ENCODE measurements around the gene DNMT3B. TPM values are rescaled to one million over a fixed set of nuclear protein-coding genes. Genes with fewer than 3 reads are reported as not detected.
"Not testable (repeated sequence)": the region's sequence is repeated elsewhere in the genome, so short reads cannot be mapped to it uniquely, and the experiment has no call there.

Gene DNMT3B
- total RNA-seq, 1 experiment from 2014 or later = 7.3 TPM

GRCh38 chr20:32727683-32728082 lies 34.5 kb upstream of the DNMT3B start:
- BruUV-seq (replicated peaks) = no TSS peak
- H3K27ac ChIP-seq (ENCODE audit: low read length) = no peak overlapping the region
- H3F3A ChIP-seq (ENCODE audit: low read length, unreplicated experiment) = no peaks in the 10 kb centered on the region
- ChIA-PET POLR2A (ENCODE audit: unreplicated experiment) (no interaction called here), CTCF (no interaction called here)
- H4K20me1 ChIP-seq (ENCODE audit: low read length) = no peaks in the 10 kb centered on the region
- H3K79me2 ChIP-seq (ENCODE audit: low read length) = no peaks in the 10 kb centered on the region
- H3K4me1 ChIP-seq (ENCODE audit: insufficient read depth, low read length) = no peaks in the 10 kb centered on the region
- no peak overlapping the region for H3K4me2 ChIP-seq (ENCODE audit: low read length)
- no peak overlapping the region for H3K4me3 ChIP-seq (ENCODE audit: low read length)
- TF ChIP-seq EZH2 (IDR thresholded peaks at IDR 0.05; ENCODE audit: low read length, unreplicated experiment) (no peak), EZH2phosphoT487 (IDR thresholded peaks at IDR 0.05; ENCODE audit: borderline replicate concordance, low read length) (no peak)
- TF ChIP-seq, protein P1, sequence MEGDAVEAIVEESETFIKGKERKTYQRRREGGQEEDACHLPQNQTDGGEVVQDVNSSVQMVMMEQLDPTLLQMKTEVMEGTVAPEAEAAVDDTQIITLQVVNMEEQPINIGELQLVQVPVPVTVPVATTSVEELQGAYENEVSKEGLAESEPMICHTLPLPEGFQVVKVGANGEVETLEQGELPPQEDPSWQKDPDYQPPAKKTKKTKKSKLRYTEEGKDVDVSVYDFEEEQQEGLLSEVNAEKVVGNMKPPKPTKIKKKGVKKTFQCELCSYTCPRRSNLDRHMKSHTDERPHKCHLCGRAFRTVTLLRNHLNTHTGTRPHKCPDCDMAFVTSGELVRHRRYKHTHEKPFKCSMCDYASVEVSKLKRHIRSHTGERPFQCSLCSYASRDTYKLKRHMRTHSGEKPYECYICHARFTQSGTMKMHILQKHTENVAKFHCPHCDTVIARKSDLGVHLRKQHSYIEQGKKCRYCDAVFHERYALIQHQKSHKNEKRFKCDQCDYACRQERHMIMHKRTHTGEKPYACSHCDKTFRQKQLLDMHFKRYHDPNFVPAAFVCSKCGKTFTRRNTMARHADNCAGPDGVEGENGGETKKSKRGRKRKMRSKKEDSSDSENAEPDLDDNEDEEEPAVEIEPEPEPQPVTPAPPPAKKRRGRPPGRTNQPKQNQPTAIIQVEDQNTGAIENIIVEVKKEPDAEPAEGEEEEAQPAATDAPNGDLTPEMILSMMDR (conservative IDR thresholded peaks at IDR 0.05; ENCODE audit: low read depth, low read length) = no peak
- H3K36me3 ChIP-seq (ENCODE audit: low read depth, low read length) = no peaks in the 10 kb centered on the region
- H3K9me3 ChIP-seq (ENCODE audit: low read length) = no peaks in the 10 kb centered on the region
- H3K9me2 ChIP-seq (replicated peaks; ENCODE audit: low read length) = no peaks in the 10 kb centered on the region
- DNase-seq = no peak
- H3K27me3 ChIP-seq (ENCODE audit: low read length) = no peaks in the 10 kb centered on the region
- H2AFZ ChIP-seq (ENCODE audit: low read length) = no peak overlapping the region
- intact Hi-C loops (cut with micrococcal nuclease) = no loop called here
- H3K9ac ChIP-seq (ENCODE audit: low read length) = no peak overlapping the region
- ATAC-seq = no peak

DNA sequence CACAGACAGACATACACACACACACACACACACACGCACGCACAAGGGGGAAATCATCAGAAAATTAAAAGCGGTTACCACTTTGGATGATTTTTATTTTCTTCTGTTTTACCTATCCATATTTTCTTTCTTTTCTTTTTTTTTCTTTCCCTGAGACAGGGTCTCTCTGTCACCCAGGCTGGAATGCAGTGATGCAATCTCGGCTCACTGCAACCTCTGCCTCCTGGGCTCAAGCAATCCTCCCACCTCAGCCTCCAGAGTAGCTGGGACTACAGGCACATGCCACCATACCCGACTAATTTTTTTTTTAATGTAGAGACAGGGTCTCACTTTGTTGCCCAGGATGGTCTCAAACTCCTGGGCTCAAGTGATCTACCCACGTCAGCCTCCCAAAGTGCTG lies 33.8 kb upstream of the DNMT3B start:
- POLR2A ChIA-PET (ENCODE audit: unreplicated experiment); H3K27me3 ChIP-seq (ENCODE audit: low read length); H3K9ac ChIP-seq (ENCODE audit: low read length); CTCF ChIA-PET; H3K27ac ChIP-seq (ENCODE audit: low read length); H2AFZ ChIP-seq (ENCODE audit: low read length); H3K4me3 ChIP-seq (ENCODE audit: low read length); intact Hi-C loops (cut with micrococcal nuclease); H3K4me1 ChIP-seq (ENCODE audit: insufficient read depth, low read length); H3F3A ChIP-seq (ENCODE audit: low read length, unreplicated experiment); H3K4me2 ChIP-seq (ENCODE audit: low read length); DNase-seq; H3K9me2 ChIP-seq (replicated peaks; ENCODE audit: low read length); BruUV-seq (replicated peaks); H3K79me2 ChIP-seq (ENCODE audit: low read length); H4K20me1 ChIP-seq (ENCODE audit: low read length); H3K9me3 ChIP-seq (ENCODE audit: low read length); H3K36me3 ChIP-seq (ENCODE audit: low read depth, low read length); ATAC-seq: not testable (repeated sequence)

- H3F3A ChIP-seq (ENCODE audit: low read length, unreplicated experiment); H3K9me3 ChIP-seq (ENCODE audit: low read length); H4K20me1 ChIP-seq (ENCODE audit: low read length); H3K27ac ChIP-seq (ENCODE audit: low read length); ATAC-seq; POLR2A ChIA-PET (ENCODE audit: unreplicated experiment); H3K4me3 ChIP-seq (ENCODE audit: low read length); H3K36me3 ChIP-seq (ENCODE audit: low read depth, low read length); H3K4me2 ChIP-seq (ENCODE audit: low read length); H3K79me2 ChIP-seq (ENCODE audit: low read length); intact Hi-C loops (cut with micrococcal nuclease); BruUV-seq (replicated peaks); H3K4me1 ChIP-seq (ENCODE audit: insufficient read depth, low read length); H3K9ac ChIP-seq (ENCODE audit: low read length); H3K27me3 ChIP-seq (ENCODE audit: low read length); H2AFZ ChIP-seq (ENCODE audit: low read length); H3K9me2 ChIP-seq (replicated peaks; ENCODE audit: low read length); DNase-seq; CTCF ChIA-PET: not testable (repeated sequence)
These were observed 32.9 kb upstream of the DNMT3B start for GRCh38 chr20:32729334-32729733.

DNA sequence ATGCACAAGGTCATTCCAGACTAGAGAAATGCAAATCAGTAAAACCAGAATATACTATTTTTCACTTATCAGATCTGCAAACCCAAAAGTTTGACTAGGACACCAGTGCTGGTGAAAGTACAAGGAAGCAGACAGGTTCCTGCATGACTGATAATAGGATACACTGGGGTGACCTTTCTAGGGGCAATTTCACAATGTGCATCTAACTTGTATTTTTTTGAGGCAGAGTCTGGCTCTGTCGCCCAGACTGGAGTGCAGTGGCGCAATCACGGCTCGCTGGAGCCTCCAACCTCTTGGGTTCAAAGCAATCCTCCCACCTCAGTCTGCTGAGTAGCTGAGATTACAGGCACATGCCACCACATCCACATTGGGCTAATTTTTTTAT lies 30.3 kb upstream of the DNMT3B start:
- H3K27ac ChIP-seq (ENCODE audit: low read length) = no peak overlapping the region
- H3K9me2 ChIP-seq (replicated peaks; ENCODE audit: low read length) = no peaks in the 10 kb centered on the region
- H3F3A ChIP-seq (ENCODE audit: low read length, unreplicated experiment) = no peaks in the 10 kb centered on the region
- H3K4me3 ChIP-seq (ENCODE audit: low read length) = no peak overlapping the region
- no peak overlapping the region for H3K9ac ChIP-seq (ENCODE audit: low read length)
- H3K79me2 ChIP-seq (ENCODE audit: low read length) = no peaks in the 10 kb centered on the region
- no peaks in the 10 kb centered on the region for H3K9me3 ChIP-seq (ENCODE audit: low read length)
- POLR2A ChIA-PET (ENCODE audit: unreplicated experiment) = no interaction called here
- CTCF ChIA-PET = interaction anchor here (0.7 kb wide), 1 partner anchor 223 kb away, joined by 3 read pairs; no protein-coding TSS in a partner anchor
- intact Hi-C loops (cut with micrococcal nuclease) = no loop called here
- H3K36me3 ChIP-seq (ENCODE audit: low read depth, low read length) = no peaks in the 10 kb centered on the region
- no peak for DNase-seq
- no peaks in the 10 kb centered on the region for H4K20me1 ChIP-seq (ENCODE audit: low read length)
- no peak overlapping the region for H3K4me2 ChIP-seq (ENCODE audit: low read length)
- H3K4me1 ChIP-seq (ENCODE audit: insufficient read depth, low read length) = no peaks in the 10 kb centered on the region
- ATAC-seq = no peak
- no peak for TF ChIP-seq EZH2phosphoT487 (IDR thresholded peaks at IDR 0.05; ENCODE audit: borderline replicate concordance, low read length)
- TF ChIP-seq, protein P1 (conservative IDR thresholded peaks at IDR 0.05; ENCODE audit: low read depth, low read length) = no peak
- no peak for TF ChIP-seq EZH2 (IDR thresholded peaks at IDR 0.05; ENCODE audit: low read length, unreplicated experiment)
- no peaks in the 10 kb centered on the region for H3K27me3 ChIP-seq (ENCODE audit: low read length)
- BruUV-seq (replicated peaks) = no TSS peak
- H2AFZ ChIP-seq (ENCODE audit: low read length) = no peak overlapping the region
